Smooth muscle cell (in vitro differentiated cells): ENCODE data around the gene SLC1A1. TPM values are rescaled to one million over a fixed set of nuclear protein-coding genes. Genes with fewer than 3 reads are reported as not detected.

ENCODE experiments used
- DNase-seq: peaks from one replicate; lab custom pipeline; 2025; ENCODE audit not compliant: unreplicated experiment; lab: John Stamatoyannopoulos, UW
- H2AFZ ChIP-seq: fragments of 200-600 bp; sonication (generic); 2 replicates; pipeline ENCODE4 v1.6.0; 2016; ENCODE audit warnings: antibody characterized with exemption, low read depth, mild to moderate bottlenecking
- H3F3A ChIP-seq: fragments of 200-600 bp; sonication (generic); 2 replicates; pipeline ENCODE4 v1.6.0; 2017; ENCODE audit warnings: antibody characterized with exemption, low read depth
- H3K27ac ChIP-seq: fragments of 200-600 bp; sonication (generic); 2 replicates; pipeline ENCODE4 v1.5.1; 2016; ENCODE audit warnings: low read depth, mild to moderate bottlenecking
- H3K27me3 ChIP-seq: fragments of 200-600 bp; sonication (generic); 2 replicates; pipeline ENCODE4 v1.6.1; 2016; ENCODE audit warnings: low read depth, mild to moderate bottlenecking
- H3K36me3 ChIP-seq: fragments of 200-600 bp; sonication (generic); 2 replicates; pipeline ENCODE4 v1.5.1; 2016; ENCODE audit warnings: low read depth
- H3K4me1 ChIP-seq: fragments of 200-600 bp; sonication (generic); 2 replicates; pipeline ENCODE4 v1.5.1; 2016; ENCODE audit warnings: low read depth
- H3K4me2 ChIP-seq: fragments of 200-600 bp; sonication (generic); 2 replicates; pipeline ENCODE4 v1.6.0; 2016; ENCODE audit warnings: mild to moderate bottlenecking
- H3K4me3 ChIP-seq: fragments of 200-600 bp; sonication (generic); 2 replicates; pipeline ENCODE4 v1.5.1; 2016; ENCODE audit warnings: mild to moderate bottlenecking
- H3K79me2 ChIP-seq: fragments of 200-600 bp; sonication (generic); 2 replicates; pipeline ENCODE4 v1.6.0; 2016; ENCODE audit warnings: low read depth, mild to moderate bottlenecking
- H3K9ac ChIP-seq: fragments of 200-600 bp; sonication (generic); 2 replicates; pipeline ENCODE4 v1.6.0; 2016; ENCODE audit warnings: low read depth
- H3K9me3 ChIP-seq: fragments of 200-600 bp; sonication (generic); replicated peaks from 2 replicates; pipeline ENCODE4 v1.5.1; 2016; ENCODE audit warnings: low read depth
- H4K20me1 ChIP-seq: fragments of 200-600 bp; sonication (generic); 2 replicates; pipeline ENCODE4 v1.6.0; 2016; ENCODE audit warnings: low read depth
- WGBS: methylation state at CpG from one replicate; pipeline ENCODE4 v1.1.7; 2016; ENCODE audit warnings: low lambda C conversion rate; 5-methylcytosine and 5-hydroxymethylcytosine counted together
- polyA plus RNA-seq: library from polyadenylated mRNA; unstranded; fragments of >200 nt; fragmentation: Nextera tagmentation; extraction: Ambion mirVana; gene quantifications from 2 replicates; pipeline ENCODE4 v1.2.1, GENCODE V29; 2016
- total RNA-seq: library from RNA; depleted of rRNA; stranded (reverse); fragments of >200 nt; gene quantifications from 2 replicates; pipeline ENCODE4 v1.2.3, GENCODE V29; 2014
- TF ChIP-seq, protein P1 (sequence below): fragments of 200-600 bp; sonication (generic); IDR thresholded peaks from 2 replicates; pipeline ENCODE4 v1.5.1; 2017; ENCODE audit warnings: borderline replicate concordance, mild to moderate bottlenecking, antibody characterized with exemption; ENCODE audit not compliant: insufficient read depth, poor library complexity, severe bottlenecking

The SLC1A1 gene
- total and polyA plus RNA-seq, 2 experiments from 2014 or later, result 11.3 to 15.6 TPM

DNA sequence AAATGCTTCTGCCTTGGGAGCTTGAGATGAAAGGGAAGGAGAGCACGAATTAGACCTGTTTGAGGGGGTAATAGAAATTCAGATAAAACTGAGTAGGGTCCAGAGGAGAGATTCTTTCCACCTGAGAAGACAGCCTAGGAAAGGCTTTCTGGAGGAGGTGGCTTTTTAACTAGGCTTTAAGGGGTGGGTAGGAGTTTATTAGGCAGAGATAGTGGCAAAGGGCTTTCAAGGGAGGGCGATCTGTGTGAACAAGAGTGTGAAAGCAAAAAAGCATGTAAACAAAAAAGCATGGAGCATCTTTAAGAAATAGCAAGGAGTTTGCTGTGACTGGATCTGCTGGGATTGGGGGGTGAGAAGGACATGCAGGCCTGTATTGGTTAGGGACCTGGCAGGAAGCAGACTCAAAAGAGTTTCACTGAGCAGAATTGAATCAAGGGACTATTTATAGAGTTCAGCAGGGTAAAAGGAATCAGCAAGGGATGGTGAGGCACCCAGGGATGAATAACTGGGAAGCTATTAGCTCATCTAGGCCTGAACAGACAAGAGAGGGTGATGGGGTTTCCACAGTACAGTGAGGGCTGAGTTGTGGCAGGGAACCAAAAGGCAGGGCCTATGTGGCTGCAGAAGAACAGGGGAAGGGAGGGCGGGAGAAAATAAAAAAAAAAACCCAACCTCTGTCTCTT is 18.8 kb downstream of the SLC1A1 start:
- peak overlapping the region; percentile 73 for H3K27ac ChIP-seq
- no peaks in the 10 kb centered on the region for H3K79me2 ChIP-seq
- H4K20me1 ChIP-seq, result no peaks in the 10 kb centered on the region
- no peak overlapping the region for H2AFZ ChIP-seq
- H3K27me3 ChIP-seq, result no peaks in the 10 kb centered on the region
- H3F3A ChIP-seq, result peaks cover 7% of the 10 kb centered on the region
- peaks cover 12% of the 10 kb centered on the region for H3K4me1 ChIP-seq
- DNase-seq, result no peak
- peak overlapping the region; percentile 44 for H3K9ac ChIP-seq
- 66% methylated on average over 3 of the region's 3 CpGs for WGBS
- H3K4me2 ChIP-seq, result peak overlapping the region; percentile 69
- H3K4me3 ChIP-seq, result no peak overlapping the region
- H3K36me3 ChIP-seq, result no peaks in the 10 kb centered on the region
- H3K9me3 ChIP-seq, result no peaks in the 10 kb centered on the region
- TF ChIP-seq, protein P1, sequence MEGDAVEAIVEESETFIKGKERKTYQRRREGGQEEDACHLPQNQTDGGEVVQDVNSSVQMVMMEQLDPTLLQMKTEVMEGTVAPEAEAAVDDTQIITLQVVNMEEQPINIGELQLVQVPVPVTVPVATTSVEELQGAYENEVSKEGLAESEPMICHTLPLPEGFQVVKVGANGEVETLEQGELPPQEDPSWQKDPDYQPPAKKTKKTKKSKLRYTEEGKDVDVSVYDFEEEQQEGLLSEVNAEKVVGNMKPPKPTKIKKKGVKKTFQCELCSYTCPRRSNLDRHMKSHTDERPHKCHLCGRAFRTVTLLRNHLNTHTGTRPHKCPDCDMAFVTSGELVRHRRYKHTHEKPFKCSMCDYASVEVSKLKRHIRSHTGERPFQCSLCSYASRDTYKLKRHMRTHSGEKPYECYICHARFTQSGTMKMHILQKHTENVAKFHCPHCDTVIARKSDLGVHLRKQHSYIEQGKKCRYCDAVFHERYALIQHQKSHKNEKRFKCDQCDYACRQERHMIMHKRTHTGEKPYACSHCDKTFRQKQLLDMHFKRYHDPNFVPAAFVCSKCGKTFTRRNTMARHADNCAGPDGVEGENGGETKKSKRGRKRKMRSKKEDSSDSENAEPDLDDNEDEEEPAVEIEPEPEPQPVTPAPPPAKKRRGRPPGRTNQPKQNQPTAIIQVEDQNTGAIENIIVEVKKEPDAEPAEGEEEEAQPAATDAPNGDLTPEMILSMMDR, result no peak

DNA sequence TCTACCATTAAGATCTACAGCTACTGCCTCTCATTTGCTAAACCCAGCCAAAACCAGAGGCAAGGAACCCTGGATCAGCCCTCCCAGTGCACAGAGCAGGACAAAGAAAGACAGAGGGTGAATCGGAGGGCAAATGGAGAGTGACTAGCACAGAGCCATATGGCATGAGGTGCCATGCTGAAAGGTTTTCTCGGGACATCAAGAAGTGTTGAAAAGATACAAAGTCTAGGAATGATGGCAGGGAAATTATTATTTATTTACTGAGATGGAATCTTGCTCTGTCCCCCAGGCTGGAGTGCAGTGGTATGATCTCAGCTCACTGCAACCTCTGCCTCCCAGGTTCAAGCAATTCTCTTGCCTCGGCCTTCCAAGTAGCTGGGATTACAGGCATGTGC is 19.3 kb downstream of the SLC1A1 start:
- TF ChIP-seq, protein P1, result no peak
- Histone ChIP-seq H3K4me1 (peaks cover 12% of the 10 kb centered on the region), H3K4me3 (no peak overlapping the region), H3K79me2 (no peaks in the 10 kb centered on the region), H3K27ac (peak overlapping the region; percentile 73), H3K9me3 (no peaks in the 10 kb centered on the region), H4K20me1 (no peaks in the 10 kb centered on the region), H3K4me2 (peak overlapping the region; percentile 69), H3K27me3 (no peaks in the 10 kb centered on the region), H3K9ac (no peak overlapping the region), H2AFZ (no peak overlapping the region), H3F3A (peaks cover 7% of the 10 kb centered on the region), H3K36me3 (no peaks in the 10 kb centered on the region)
- 87% methylated on average over 3 of the region's 3 CpGs for WGBS
- DNase-seq, result no peak

DNA sequence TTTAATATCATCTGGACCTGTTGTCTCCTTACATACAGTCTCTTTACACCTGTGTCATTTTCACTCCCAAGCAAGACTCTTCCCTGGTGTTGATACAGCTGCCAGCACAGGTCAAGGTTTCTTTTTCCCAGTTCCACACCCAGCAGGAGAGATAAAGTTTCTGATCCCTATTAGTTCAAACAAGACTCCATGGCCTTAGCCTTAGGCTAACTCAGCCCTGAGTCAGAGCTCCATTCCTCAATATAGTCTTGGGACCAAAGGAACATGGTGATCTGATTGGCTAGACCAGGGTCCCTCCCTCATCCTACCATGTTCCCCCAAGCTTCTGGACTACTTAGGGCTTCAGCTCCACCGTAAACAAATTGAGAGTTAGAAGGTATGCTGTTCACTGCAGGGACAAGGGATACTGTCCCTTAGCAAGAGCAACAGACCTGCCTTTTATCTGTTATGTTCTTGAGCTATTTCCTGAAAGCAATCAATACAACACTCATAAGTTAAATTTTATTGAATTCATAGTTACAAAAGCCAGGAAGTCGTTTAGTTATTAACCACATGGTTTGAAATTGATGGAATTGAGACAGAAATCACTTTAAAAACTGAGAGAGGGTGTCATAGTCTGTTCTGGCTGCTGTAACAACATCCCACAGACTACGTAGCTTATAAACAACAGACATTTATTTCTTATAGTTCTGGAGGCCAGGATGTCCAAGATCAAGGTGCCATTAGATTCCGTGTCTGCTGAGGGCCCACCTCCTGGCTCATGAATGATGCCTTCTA is 20.5 kb downstream of the SLC1A1 start:
- Histone ChIP-seq H3K4me2 (no peak overlapping the region), H2AFZ (no peak overlapping the region), H3K4me1 (peaks cover 12% of the 10 kb centered on the region), H3K9me3 (no peaks in the 10 kb centered on the region), H3K27ac (no peak overlapping the region), H4K20me1 (no peaks in the 10 kb centered on the region), H3K9ac (no peak overlapping the region), H3K4me3 (no peak overlapping the region), H3K27me3 (no peaks in the 10 kb centered on the region), H3F3A (peaks cover 7% of the 10 kb centered on the region), H3K36me3 (no peaks in the 10 kb centered on the region), H3K79me2 (no peaks in the 10 kb centered on the region)
- 94% methylated on average over 4 of the region's 4 CpGs for WGBS
- DNase-seq, result no peak
- TF ChIP-seq, protein P1, result no peak
